ENCODE measurements around the gene TTN.

TTN gene

DNA sequence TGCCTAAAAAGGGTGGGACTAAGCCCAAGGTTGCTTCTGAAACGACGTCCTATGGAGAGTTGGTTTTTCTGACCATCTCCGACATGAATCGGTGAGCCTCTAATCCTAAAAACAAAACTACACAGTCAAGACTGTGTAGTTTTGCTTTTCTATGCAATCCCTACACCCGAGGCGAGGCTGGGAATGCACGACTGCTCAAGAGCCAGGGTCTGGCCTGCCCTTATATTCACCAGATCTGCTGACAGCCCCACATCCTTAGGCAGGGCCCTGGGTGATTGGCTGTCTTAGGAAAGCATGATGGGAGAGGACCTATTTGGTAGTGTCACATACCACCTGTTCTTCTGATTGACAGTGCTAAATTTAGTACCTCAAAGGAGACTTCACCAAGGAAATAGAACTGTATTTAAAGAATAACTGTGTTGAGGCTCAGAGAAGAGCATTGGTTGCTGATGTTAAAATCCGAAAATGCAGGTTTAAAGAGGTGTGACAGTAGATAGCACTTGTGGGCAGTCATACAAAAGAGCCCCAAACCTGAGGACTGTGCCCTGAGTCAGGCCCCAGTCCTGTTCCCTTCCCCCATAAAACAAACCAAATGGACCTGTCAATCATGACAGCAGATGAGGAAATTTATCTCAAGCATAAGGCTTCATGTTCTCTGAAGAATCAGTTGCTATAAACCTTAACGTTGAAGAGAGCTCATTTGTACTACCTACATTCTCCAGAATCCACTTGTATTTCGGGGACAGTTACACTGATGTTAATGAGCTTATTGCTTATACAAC, at the start of gene TTN:
TTN (minus strand) TSS at position 197 of the 782 bp plus-strand sequence. CDS start 2,781 bp downstream, outside the sequence.
- no peak for DNase-seq

DNA sequence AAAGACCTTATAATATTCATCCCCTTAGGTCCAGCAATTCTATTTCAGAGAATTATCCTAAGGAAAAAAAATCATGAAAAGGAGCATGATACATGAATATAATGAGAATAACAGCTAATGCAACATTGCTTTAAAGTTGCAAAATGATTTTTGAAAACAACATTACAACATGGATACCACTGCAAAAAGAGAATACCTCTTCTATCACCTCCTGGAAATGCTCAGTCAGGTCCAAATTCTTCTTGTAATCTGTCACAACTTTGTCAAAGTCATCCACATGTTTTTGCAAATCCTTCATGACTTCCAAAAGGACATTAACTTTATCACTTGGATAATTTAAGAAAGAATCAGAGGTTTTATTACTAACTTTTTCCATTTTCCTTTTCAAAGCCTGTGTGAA, 47.9 kb upstream of the TTN start:
- DNase-seq: no peak

DNA sequence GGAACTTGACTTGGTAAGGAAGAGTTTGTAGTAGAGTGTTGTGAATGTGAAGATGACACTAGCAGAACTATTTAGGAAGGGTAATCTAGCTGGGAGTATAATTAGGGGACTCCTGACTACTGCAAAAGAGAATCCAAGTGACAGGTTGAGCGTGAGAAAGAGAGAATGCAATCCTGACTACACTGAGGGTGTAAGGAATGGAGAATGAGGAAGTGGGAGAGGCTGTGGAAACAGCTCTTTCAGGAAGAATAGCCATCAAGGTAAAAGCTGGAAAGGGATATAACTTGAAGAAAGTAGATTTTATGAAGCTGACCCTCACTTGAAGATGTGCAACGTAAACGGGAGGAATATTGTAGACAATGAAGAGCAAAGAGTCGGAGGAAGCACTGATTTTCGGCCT, 41.1 kb upstream of the TTN start:
- no peak for DNase-seq

DNA sequence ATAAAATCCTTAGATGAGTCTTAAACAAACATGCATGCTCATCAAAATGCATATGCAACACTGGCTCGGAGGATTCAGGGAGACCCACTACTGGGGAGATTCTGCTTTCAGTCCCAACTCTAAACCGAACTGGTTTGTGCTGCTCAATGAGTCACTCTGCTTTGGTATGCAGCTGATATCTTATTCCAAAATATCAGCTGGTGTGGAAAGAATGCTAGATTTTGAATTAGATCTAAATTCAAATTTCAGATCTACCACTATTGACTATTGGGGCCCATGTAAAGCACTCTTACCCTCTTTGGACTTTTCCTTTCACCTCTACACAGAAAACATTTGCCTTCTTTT, 39.2 kb upstream of the TTN start:
- DNase-seq: no peak

DNA sequence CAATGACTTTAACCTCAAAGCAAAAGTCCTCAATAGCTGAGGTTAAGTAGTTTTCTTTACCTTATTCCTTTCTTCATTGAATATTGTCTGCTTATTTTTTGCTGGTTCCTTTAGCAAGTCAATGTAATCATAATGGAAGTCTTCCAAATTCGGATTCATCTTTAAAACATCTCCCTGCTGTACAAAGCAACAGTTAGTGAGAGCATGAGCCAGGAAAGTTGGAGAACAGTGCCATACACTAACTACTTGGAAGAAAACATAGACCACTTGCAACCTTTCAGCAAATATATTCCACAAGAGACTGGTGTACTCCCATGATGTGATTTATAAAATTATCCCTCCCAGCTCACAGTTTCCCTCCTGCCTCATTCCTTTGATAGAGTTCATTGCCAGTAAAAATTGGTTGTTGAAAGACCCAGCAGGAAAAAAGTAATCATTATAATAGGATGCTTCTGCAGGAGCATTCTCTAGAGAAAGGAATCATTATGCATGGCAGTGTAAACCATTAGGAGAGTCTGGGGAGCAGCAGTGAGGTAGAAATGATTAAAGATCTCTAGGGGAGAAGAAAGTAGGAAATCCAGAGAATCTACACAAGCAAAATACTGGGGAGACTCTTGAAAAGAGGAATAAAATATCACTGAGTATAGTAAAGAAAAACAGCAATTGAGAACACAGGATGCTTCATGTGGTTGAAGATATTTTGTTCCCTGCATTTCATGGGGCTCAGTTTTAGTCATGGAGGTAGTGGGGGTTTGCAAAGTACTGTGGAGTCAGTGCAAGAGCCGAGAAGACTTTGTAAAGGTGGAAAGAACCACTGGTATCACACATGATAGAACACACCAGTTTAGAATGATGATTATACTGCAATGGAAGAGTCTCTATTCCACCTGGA, 38.6 kb upstream of the TTN start:
- DNase-seq: no peak

DNA sequence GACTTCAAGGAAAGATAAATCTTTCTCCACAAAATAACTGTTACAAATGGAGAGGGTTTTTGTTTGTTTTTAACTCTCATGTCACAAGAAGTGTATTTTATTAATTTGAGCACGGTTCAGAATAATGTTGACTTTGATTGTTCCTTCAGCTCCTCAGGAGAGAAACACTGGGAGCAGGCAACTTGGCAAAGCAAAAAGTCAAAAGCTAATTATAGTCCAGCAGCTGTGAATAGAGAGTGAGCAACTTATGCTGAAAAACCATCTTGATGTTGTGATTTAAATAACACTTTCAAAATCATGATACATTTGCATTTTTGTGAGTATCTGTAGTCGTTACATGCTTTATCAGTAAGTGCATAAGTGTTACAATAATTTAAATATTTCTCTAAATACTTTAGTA, 37.5 kb upstream of the TTN start:
- no peak for DNase-seq

DNA sequence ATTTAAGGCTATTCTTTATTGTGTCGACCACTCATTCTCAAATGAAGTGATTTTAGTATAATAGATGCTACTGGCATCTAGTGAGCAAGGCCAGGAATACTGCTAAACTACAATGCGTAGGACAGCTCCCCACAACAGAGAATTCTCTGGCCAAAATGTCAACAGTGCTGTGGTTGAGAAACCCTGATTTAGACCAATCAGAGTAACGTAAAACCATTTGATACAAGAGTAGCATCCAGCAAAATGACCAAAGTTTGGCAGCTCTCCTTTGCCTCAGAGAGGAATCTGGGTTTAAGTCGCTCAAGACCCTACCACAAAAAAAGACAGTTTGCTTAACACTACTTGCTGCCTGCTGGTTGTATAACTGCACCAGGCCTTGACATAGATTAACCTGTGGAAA, 37.0 kb upstream of the TTN start:
- no peak for DNase-seq

DNA sequence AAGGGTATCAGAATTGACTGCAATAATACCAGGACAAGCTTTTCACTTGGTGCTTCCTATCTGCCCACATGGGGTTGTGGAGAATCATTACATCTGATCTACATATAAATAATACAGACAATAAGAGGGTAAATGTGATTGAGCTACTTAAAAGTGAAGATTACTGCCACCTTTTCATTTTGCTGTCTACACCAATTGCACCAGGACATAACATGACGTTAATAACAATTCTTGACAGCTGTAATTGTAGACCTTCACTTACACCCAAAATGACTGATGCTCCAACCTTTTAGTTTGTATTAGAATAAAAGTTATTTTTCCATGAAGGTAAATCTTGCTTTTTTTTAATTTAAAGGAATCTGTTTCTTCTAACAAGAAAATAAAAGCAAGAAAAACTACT, 36.5 kb upstream of the TTN start:
- DNase-seq: no peak

DNA sequence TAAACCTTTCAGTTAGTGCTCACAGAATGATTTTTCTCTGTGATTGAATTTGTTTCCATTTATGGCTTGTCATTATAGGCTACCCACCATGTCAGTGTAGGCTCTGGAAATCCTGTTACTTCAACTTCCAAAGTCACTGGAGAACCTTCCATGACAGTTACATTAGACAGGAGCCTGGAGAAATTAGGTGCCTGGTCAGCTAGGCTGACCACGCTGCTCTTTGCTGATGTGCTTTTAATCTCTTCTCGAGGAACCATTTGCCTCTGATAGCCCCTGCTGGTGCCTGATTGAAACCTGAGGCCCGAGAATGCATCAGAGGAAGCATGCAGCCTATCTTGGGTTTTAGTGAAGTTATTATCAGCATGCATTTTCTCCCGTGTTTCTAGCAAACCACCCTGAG, 29.6 kb upstream of the TTN start:
- DNase-seq: no peak

DNA sequence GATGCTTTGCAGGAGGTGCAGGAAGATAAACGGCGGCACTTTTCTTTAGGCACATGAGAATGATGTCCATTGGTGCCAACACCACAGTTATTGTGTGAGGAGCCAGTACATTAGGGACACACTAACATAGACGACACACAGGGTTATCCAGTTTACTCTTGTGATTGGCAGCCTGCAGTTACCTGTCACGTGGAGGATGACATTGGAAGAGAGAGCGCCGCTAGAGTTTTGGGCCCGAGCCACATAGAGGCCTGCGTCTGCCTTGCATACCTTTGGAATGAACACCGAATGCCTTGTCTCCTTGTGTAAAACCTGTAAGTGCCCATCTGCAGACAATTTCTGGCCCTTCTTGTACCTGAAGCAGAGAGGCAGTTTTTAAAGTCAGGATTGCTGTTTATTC, 26.9 kb upstream of the TTN start:
- DNase-seq: no peak

DNA sequence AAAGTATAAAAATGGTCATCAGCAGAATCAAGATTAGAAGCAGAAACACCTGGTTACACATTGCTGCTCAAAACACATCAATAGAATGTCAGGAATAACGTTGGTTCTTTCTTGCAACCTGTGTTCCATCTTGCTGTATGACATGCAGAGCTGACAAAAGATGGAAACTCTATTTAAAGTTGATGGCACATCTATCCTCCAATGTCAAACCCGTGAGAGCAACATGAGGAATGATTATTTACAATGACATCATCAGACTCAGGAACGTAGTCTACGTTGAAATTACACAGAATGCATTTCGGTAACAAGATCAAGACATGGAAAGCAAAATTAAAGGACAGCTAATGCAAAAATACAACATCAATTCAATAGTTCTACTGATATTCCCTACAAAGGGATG, 26.2 kb upstream of the TTN start:
- no peak for DNase-seq

DNA sequence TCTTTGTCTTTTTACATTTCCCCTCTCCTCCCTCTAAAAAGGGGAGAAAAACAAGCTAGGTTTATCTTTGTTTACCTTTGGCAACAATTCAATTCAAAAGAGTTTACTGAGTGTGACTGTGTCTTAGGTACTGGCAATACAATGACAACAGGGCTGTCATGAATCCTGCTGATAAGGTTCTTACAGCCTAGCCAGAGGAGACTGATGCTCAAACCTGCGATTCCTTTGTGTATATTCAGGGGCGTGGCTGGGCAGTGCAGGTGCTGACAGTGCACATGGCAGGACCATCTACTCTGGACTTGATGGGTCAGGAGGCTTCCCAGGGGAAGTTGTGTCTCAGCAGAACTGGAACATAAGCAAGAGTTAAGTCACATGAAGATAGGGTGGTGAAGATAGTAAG, 23.2 kb upstream of the TTN start:
- DNase-seq: no peak

DNA sequence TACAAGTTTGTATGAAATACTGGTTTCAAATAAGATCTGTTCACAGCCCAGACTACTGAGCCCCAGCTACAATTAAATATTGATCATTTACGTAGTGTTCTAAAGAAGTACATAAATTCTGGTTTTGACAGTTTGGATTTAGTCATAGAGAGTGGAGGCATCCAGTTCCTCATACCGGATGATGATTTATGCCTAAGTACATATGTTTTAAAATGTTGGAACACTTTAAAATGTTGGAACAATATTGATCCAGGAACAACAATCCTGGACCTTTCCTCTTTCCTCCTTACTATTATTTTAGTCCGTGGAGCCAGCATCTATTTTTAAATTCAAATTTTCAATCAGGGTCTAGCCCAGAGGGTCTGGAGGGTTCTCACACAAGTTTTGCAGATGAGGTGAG, 22.8 kb upstream of the TTN start:
- no peak for DNase-seq

DNA sequence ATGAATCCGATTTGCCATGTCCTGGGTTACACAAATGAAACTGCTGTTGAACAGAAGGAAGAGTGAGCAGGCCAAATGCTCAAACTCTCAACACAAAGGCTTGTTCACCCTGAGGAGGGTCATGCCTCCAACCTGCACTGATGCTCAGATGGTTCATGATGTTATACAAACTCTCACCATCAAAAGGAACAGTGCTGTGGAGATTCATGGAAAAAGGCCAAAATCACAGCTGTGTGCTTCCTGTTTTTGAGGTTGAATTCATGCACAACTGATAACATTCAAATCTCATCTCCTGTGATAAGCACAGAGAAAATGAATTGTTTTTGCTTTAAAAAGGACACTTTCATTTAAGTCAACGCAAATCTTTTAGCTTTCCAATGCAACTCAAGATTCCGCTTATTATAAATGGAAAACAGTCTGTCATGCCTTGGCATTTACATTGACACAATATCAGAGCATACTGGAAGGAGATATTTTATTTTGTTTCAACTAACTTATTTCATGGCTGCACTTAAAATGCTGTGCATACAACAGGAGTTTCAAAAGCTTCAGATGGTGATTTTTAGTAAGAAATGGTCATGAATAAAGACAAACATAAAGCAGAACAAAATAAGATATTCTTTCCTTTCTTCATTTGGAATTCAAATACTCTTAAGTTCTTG, 22.2 kb upstream of the TTN start:
- DNase-seq: no peak

DNA sequence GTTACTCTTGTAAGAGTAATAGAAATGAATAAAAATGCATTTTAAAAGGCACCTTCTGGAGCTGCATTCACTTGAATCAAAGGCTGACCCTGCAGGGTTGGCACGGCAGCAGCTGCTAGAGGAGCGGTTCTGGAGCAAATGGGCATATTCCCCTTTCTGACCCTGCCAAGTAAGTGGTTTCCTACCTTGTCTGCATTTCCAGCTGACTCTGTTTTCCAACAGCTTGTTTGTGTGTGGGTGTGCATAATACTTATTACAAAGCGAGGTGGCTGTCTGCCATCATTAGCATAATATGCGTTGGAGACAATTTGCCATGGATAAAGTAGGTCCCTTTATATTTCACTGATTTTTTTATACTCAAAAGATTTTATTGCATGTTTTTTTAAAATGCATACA, 21.3 kb upstream of the TTN start:
- DNase-seq: no peak

DNA sequence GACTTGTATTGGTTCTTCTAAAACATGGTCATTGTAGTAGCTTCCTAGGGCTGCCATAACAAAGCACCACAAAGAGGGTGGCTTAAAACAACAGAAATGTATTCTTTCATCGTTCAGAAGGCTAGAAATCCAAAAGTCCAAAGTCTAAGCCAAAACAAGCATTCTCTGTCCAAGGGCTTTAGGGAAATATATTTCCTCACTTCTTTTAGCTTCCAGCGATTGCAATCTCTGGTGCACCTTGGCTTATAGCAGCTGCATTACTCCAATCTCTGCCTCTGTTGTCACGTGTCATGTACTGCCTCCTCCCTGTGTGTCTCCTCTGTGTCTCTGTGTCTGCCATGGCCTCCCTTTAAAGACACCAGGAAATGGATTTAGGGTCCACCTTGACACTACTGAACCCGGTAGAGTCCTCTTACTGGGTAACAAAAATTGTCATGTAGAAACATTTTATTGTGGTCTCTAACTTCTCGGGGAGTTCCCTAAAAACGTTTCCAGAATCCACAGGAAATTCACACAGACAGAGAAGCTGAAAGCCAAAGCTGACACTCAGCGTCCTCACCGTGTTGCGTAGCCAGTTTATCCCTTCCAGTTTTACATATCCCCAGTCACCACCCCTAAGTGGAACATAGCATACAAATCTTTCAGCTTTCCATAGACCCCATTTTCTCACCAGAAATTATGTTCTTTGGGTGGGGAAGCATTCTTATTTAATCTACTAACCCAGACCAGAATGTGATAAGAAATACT, 20.7 kb upstream of the TTN start:
- DNase-seq: no peak

DNA sequence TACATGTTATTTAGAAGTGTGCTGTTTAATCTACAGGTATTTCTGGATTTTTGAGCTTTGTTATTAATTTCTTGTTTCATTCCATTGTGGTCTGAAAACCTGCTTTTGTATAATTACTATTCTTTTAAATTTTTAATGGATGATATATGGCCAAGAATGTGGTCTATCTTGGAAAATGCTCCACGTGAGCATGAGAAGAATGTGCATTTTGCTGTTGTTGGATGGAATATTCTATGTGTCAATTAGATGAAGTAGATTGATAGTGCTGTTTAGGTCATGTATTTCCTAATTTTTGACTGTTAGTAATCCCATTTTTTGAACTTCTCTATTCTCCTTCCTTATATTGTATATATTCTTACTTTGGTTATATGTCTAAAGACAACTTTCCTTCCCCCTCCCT, 19.9 kb upstream of the TTN start:
- DNase-seq: no peak

DNA sequence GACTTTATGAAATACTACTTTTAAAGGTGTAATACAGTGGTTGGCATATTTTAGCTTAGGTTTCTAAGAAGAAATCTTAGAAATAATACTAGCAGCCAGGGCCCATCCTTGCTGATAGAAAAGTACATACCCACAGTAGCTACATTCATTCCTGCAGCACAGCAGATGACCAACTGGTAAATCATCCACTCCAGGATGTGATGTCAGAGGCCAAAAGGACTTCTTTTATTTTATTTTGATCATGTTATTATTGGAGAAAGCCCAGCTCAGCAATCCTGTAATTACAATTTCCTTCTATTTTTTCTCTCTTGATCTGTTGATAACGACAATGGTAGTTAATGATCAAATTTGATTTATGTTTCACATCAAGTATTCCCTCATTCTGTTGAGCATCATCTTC, 18.0 kb upstream of the TTN start:
- DNase-seq: no peak

DNA sequence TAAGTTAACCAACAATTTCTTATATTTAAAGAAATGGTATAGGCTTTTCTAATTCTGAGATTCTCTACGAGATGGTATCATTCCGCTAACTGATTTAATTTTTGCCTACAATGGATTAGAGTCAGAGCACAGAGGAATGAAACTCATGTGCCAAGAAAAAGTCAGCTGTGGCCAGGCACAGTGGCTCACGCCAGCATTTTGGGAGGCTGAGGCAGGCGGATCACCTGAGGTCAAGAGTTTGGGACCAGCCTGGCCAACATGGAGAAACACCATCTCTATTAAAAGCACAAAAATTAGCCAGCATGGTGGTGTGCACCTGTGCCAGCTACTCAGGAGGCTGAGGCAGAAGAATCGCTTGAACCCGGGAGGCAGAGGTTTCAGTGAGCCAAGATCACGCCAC, 17.0 kb upstream of the TTN start:
- no peak for DNase-seq

DNA sequence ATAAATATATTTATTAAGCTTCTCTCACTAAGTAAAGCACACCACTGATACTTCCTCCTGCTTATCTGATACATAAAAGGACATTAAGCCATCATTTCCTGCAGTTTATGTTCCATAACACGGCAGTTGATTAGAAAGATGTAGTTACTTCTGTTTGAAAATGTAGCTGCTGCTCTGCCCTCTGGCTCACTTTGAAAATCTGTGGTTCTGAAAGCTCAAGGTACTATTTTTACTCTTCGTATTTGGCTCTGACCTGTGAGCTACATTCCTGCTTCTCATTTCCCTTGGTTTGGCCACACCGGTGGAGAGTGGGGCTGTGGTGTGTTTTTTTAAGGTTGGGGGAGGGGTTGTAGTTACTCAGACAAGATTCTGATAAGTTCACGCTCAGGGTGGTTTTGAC, 12.8 kb upstream of the TTN start:
- no peak for DNase-seq

DNA sequence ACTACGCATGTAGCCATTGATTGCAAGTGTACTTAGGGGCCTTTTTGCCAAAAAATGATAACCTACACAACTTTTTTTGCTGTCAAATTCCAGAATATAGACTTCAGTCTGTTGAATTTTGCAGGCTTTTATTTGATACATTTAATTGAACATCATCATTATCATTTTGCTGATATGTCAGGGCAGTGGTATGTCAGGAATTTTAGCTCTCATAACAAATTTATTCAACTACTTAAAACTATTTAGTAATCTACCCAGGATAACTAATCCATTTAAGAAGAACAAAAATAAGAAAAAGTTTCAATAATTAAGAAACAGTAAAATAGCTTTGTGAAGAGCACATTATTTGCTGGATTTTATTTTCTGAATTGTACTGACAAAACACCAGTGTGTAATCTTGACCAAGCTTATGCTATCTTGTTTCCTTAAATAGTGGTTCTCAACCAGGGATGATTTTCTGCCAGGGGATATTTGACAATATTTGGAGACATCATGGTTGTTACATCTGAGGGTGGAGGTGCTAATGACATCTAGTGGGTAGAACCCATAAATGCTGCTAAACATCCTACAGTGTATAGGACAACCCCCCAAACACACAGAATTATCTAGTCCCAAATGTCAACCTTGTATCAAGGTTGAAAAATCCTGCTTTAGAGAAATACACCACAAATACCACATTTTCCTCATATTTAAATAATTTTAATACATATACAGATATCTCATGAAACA, 12.1 kb upstream of the TTN start:
- DNase-seq: no peak

DNA sequence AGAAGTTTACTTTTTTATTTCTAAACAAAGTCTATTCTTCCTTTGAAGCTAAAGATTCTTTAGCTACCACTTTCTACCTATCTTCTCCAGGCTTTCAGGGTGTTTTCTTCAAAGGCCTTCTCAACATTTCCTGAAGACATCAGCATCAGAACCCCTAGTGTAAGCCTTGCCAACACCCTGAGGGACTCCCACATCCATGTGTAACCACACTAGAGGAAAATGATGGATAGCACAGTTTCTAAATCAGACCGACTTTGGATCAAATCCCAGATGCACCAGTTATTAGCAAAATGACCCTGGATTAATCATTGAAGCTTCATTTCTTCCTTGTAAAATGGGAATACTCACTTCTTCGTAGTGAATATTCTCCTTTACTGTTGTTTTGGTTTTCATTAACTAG, 4.7 kb upstream of the TTN start:
- DNase-seq: no peak

DNA sequence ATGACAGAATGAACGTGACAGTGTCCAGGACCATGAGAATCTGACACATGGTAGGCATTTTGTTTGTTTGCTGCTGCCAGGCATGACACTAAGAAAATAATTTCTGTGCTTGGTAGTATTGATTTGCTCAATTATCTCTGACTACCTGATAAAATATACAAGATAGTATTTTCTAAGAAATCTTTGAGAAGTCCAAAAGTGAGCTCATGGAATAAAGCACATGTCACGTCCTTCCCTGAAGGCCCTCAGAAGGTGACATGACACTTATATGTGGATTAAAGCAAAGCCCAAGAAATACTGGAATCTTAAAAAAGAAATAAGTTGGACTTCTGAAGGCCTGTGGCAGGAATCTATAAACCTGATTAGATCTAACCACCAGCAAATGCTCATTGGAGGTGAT, 3.8 kb upstream of the TTN start:
- no peak for DNase-seq
